ENCODE results near the gene SLCO2A1.

DNA sequence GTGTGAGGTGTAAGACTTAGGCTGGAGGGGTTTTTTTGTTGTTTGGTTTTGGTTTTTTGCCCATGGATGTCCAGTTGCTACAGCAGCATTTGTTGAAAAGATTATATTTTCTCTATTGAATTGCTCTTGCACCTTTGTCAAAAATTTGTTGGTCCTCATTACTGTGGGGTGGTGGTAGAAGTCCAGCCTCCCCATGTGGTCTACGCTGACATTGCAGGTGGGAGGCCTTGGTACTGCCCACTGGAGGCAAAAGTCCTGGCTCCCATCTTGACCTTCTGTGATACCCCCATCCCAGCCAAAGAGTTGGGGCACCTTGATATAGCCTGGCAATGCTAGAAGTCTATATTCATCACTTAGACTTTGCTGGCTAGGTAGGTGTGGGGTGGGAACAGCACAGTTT lies 128.6 kb downstream of the SLCO2A1 start:
- no peak for TF ChIP-seq CTCF (IDR thresholded peaks at IDR 0.05)
- no peak for TF ChIP-seq POLR2AphosphoS5 (IDR thresholded peaks at IDR 0.05)

Measured in breast epithelium (tissue), 3 donors.